Measurements from ENCODE around the gene ITGA1.

Gene ITGA1

DNA sequence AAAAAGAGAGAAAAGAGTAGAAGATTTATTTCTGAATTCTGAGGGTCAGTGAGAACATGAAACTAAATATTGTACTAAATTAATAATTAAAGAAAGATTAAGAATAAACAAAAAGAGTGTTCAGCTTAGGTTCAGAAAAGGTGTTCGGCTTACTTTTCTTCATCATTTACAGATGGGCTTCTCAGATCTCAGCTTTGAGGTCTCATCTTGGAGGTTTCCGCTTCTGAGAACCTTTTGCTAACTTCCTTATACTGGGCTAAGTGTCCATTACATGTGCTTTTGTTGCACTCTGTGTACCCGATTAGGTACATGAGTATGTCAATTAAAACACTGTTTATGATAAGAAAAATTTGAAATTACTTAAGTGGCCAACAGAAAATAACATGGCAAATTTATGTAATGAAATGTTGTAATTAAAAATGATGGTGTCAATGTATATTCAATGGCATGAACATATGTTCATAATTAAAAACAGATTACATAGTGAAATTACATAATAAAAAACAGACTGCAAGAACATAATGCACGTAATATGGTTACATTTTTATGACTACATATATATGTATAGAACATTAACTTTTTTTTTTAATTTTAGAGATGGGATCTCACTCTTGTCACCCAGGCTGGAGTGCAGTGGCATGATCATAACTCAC lies 17.3 kb upstream of the ITGA1 start:
- in situ Hi-C loops (cut with MboI; ENCODE audit: low pct_unique_long_range_greater_than_20kb, low sequenced_read_pairs) = no loop called here
- no peak for DNase-seq

DNA sequence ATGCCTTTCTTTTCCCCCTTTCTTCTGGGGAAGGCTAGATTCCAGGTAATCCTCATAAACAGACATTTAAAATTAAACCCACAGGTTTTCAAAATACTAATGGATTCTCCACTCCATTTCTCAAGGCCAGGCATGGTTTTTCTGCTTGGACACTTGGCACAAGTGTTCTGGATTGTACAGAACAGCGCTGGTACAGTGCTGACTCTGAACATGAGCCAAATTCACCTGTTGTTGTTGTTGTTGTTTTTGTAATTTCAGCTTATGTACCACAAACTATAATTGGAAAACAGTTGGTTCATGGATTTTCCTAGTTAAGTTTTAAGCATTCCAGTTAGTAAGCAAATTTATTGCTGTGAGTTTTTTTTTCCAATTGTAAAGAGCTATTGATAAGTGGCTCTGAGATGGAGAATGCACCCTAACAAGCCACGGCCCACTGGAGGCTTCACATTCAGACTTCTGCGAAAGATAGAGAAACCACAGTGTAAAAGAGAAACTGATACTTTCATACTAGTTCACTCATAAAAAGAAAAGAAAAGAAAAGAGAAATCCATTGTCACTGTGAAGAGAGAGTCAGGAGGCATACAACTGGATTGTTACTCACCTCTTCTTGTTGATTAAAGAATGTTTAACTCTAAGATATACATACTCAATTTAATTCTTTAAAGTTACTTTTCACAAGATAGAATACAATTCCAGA lies 16.2 kb upstream of the ITGA1 start:
- no peak for DNase-seq
- in situ Hi-C loops (cut with MboI; ENCODE audit: low pct_unique_long_range_greater_than_20kb, low sequenced_read_pairs) = no loop called here

DNA sequence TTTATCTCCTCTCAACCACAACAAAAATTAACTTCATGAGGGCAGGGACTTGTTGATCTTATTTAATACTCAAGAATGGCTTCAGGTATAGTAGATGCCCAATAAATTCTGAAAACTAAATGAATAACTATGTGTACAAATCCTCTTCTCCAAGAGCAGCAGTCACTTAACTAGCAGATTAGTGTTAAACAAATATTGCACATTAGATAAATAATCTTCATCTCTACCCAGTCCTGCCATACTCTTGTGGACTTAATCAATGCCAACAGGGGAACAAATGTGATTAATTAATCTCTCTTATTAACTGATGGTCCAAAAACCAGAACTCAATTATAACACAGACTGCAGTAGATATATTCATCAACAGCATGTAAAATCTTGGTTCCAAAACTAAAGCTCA lies 15.0 kb upstream of the ITGA1 start:
- no peak for DNase-seq
- in situ Hi-C loops (cut with MboI; ENCODE audit: low pct_unique_long_range_greater_than_20kb, low sequenced_read_pairs) = no loop called here

DNA sequence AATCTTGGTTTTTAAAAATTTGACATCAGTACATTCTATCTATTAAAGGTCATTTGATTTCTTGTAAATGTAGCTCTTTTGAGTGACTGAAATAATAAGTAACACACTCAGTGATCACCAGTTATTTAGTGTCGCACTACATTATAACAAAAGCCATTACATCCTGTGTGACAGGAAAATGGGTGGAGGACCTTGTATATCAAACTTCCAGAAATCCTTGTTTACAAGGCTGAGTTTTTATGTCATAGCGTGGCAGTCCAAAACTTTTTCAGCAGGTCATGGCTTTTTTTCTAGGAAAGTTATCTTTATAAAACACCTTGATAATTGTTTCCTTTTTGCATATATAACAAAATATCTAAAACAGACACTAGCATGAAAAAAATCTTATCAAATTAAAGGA lies 14.4 kb upstream of the ITGA1 start:
- in situ Hi-C loops (cut with MboI; ENCODE audit: low pct_unique_long_range_greater_than_20kb, low sequenced_read_pairs) = no loop called here
- no peak for DNase-seq

DNA sequence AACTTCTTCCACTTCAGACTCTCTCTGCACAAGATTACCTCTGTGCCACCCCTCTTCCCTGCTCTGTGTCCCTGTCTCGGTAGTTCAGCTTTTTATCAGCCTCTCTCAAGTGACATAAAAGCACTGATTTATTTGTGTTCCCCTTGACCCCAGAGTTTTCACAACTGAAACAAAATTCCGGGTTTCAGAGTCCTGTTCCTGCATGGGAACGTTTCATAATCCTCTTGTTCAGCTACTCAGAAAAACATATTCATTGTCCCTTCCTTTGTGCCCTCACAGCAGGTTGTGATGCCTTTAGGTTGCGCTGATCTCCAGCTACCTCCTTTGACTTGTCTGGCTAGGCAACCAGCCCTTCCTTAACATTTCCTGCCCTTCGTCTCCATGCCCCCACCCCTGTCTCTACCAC lies 13.7 kb upstream of the ITGA1 start:
- in situ Hi-C loops (cut with MboI; ENCODE audit: low pct_unique_long_range_greater_than_20kb, low sequenced_read_pairs) = no loop called here
- no peak for DNase-seq

DNA sequence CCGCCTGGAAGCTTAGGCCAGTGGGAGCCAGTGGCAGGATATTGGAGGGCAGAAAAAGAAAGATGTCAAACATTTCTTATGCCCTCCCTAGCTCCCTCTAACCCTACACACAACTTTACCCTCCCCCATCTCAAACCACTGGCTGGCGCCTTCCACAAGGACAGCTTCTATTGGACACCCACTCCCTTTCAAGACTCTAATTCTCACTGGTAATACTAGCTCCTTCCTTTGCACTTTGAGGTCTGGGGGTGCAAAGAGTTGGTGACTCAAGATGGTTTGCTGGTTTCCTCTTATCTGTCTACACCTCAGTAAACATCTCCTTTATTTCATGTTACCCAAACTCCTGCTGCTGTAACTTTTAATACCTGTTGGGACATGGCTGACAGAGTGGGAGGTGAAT lies 11.6 kb upstream of the ITGA1 start:
- in situ Hi-C loops (cut with MboI; ENCODE audit: low pct_unique_long_range_greater_than_20kb, low sequenced_read_pairs) = no loop called here
- no peak for DNase-seq

DNA sequence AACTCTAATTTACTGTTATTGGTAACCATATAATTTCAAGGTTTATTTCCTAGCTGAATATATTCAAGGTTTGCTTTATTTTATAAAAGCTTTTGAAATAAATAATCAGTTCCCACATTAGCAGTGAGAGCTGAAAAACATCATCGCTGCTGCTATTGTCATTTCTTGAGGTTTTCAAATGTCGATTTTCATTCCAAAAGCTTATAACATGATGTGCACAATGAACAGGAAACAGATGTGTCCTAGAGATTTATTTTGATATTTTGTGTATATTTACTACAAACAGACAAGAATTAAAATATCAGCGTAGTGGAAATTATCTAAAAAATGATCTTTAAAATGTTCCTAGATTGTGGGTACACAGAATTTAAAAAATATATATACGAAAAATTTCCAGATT lies 10.5 kb upstream of the ITGA1 start:
- in situ Hi-C loops (cut with MboI; ENCODE audit: low pct_unique_long_range_greater_than_20kb, low sequenced_read_pairs) = no loop called here

DNA sequence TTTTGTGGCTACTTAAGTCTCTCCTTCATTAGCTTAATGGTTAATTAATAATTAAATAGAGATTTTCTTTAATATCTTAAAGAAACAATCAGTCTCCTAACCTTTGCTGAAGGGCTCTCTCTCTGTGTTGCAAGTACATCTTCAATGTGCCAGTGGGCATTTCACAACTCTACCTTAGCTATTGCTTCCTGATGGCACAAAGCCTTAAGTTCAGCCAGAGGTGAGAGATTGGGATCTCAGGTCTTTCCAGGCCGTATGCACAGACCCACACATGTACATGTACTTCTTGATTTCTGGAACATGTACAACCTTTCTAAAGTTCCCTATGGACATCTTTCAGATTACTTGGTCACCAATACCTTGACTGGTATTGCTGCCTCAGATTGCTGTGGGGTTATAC lies 8.9 kb upstream of the ITGA1 start:
- no peak for DNase-seq
- in situ Hi-C loops (cut with MboI; ENCODE audit: low pct_unique_long_range_greater_than_20kb, low sequenced_read_pairs) = no loop called here

More for the DNA sequence above, 10.5 kb upstream of the ITGA1 start:
- DNase-seq = no peak

DNA sequence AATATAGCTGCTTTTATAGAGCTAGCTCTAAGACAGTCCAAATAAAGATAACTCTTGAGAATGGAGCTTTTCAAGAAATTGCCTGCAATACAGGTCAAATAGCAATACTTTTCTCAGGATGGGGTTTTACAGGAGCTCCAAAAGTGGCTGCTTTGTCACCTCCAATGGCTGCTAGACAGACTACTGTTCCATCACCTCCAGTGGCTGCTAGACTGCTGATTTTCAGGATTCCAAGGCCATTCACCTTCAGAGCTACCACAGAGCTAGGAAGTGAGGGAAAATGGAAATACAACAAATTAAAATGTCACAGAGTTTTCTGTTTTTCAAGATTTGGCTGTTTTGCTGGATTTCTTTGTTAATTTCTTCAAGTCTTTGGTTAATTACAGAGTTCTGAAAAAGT lies 8.5 kb upstream of the ITGA1 start:
- no peak for DNase-seq
- in situ Hi-C loops (cut with MboI; ENCODE audit: low pct_unique_long_range_greater_than_20kb, low sequenced_read_pairs) = no loop called here

DNA sequence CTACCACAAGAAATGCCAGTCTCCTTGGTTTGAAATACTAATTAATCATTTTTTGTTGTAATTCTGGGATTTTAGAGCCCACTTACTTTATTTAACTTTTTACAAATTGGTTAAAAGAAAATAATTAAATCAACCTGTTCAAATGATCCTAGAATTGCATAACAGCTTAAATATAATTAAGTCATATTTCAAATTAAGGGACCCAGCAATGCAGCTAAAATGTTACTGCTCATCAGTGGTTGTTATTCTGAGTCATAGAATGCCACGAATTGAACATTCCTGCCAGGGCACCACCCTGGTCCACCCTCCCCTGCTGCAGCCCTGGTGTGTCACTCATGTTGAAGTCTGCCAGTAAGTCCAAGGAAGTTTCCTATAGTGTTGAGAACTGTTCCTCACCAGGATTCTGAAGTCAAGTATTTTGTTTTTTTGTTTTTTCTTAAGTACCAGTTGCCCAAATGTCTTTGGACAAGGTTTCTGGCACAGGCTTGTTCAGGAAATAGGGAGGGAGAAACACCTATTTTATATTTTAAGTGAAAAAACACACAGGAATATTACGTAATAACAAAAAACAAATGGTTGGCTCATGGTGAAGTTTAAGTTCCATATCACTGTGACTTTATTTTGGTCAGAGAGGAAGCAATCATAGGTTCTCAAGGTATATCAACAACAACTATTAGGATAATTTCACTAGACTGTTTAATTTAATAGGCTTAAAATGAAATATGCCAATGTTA lies 4.3 kb upstream of the ITGA1 start:
- DNase-seq = no peak
- in situ Hi-C loops (cut with MboI; ENCODE audit: low pct_unique_long_range_greater_than_20kb, low sequenced_read_pairs) = no loop called here

DNA sequence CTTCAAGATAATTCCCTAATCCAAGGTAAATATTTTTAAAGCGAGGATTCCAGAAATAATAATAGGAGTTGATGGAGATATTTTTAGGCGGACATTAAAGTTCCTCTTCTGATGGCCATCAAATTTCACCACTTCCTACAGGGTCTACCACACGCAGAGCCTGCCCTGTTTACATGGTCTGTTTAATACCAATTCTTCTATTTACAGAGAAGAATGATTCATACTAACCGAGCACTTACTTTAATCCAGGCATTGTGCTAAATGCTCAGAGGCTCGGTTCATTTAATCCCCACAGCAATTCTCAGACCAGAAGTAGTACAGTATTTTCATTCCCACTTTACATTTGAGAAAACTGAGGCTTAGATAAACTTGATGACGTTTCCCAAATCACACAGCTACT lies 3.0 kb upstream of the ITGA1 start:
- in situ Hi-C loops (cut with MboI; ENCODE audit: low pct_unique_long_range_greater_than_20kb, low sequenced_read_pairs) = no loop called here
- DNase-seq = no peak

DNA sequence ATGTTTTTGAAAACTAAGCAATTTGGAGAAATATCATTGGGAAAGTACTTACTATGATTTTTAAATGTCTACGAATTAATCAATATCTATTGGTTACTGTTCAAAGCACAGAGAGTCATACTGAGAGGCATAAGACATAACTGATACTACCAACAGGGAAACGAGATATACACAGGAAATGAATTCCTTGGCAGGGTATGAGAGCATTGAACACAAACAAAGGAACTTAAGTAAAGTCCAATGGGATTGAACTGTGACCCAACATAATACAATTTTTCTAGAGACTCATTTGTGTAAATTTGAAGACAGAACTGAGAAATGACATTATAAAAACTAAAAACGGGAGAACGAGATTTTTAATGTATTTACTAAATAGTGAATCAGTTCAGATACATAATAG lies 1.3 kb upstream of the ITGA1 start:
- DNase-seq = no peak
- in situ Hi-C loops (cut with MboI; ENCODE audit: low pct_unique_long_range_greater_than_20kb, low sequenced_read_pairs) = no loop called here

DNA sequence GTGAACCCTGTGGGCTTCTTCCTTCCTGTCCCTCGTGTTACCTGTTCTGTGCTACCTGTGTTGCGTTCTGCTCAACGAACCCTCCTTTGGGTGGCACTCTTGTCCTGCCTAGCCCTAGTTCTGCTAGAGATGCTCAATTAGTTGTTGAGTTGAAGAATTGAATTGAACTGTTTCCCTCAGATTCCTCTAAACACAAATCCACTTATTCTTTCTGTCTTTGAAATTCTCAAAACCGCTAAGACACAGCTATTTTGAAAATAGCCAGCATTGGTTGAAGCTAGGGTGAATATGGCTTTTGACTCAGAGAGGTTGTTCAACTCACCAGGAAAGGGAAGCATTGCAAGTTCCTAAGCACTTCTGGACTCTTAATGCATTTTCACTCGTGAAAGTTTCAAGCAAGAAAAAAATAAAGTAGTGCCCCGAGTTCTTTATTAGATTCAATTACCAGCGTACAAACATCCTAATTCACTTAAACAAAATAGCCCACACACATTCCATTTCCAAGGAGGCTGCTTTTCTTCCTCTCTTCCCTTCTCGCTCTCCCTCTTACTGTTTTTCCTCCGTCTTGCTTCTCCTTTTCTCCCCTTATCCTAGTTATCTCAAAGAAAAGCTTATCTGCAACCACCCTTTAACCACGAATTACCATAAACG lies 642 bp upstream of the ITGA1 start:
- in situ Hi-C loops (cut with MboI; ENCODE audit: low pct_unique_long_range_greater_than_20kb, low sequenced_read_pairs) = no loop called here
- DNase-seq = no peak

DNA sequence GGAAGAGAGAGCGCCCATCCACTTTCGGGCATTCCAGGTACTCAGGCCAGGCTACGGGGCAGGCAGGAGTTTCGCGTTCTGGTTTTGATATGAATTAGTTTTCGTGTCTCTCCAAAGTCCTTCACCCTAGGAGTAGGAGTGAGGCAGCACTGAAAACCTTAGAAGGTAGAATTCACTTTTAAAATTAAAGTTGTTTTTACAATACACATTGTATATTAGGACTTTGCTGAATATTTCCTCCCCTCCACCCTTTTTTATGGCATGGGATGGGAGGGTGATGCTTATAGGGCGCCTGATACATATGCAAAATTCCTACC lies 747 bp downstream of the ITGA1 start:
- in situ Hi-C loops (cut with MboI; ENCODE audit: low pct_unique_long_range_greater_than_20kb, low sequenced_read_pairs) = no loop called here
- DNase-seq = no peak

DNA sequence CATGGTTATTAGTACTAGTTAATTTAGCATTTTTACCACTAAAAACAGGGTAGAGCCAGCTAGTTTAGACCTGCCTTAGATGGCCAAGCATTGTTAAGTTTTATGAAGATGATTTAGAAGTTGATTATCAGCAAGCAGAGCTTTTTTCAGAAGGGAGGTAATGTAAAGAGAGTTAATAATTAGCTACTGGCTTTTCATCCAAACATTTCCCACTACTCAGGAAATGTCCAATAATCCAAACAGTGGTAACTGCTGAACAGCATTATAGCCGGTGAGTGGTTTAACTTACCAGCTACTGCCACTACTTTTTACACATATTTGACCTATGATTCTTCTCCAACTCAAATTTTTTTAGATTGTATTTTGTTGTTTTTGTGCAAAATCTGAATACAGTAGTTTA lies 1.7 kb downstream of the ITGA1 start:
- no peak for DNase-seq
- in situ Hi-C loops (cut with MboI; ENCODE audit: low pct_unique_long_range_greater_than_20kb, low sequenced_read_pairs) = no loop called here

DNA sequence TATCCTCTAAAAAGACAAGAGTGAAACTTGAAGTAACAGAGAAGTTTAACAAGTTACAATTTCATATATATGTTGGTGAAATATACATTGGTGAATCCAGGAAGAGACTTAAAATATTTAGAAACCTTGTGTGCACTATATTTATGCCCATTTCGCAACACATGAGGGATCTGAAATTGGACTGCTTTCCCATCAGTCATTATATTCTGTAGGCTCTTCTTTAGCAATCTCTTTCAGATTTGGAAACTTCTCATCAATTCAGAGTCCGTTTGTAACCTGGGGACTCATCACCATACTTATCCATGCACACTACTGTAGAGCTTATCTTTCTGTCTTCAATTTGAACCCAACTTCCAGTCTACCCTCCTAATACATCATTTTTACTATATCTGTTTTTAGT lies 2.1 kb downstream of the ITGA1 start:
- in situ Hi-C loops (cut with MboI; ENCODE audit: low pct_unique_long_range_greater_than_20kb, low sequenced_read_pairs) = no loop called here
- no peak for DNase-seq

DNA sequence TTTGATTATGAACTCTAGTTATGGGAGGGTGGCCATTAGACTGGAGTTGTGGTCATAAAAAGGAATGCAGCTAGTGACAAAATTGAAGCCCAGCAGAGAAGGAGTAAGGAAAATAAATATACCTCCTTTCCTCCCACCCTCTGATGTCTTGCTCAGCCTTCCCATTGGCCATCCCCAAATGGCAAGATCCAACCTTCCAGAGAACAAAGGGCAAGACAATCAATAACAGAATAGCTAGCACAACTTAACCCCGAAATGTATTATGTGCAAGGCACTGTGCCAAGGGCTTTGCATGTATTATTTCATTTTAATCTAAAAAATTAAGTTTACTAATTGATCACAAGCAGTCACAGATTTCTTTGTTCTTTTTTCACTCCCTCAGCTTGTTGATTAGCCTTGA lies 3.6 kb downstream of the ITGA1 start:
- DNase-seq = no peak
- in situ Hi-C loops (cut with MboI; ENCODE audit: low pct_unique_long_range_greater_than_20kb, low sequenced_read_pairs) = no loop called here

DNA sequence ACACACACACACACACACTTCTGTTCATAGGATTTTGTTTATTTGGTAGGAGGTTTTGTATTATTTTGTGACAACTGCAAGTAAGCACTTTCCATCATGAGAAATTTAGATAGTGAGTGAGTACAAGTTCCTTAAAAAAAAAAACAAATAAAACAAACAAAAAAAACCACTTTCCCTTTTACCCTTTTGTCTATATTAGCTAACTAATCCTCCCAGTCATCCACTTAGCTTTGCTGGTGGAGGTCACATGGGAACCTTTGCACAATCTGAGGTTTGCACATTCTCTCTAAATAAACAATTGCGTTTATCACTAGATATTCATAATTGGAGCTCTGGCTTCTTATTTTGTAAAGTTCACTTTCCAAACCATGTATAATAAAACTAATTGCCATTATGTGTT lies 6.8 kb downstream of the ITGA1 start:
- in situ Hi-C loops (cut with MboI; ENCODE audit: low pct_unique_long_range_greater_than_20kb, low sequenced_read_pairs) = no loop called here
- no peak for DNase-seq

DNA sequence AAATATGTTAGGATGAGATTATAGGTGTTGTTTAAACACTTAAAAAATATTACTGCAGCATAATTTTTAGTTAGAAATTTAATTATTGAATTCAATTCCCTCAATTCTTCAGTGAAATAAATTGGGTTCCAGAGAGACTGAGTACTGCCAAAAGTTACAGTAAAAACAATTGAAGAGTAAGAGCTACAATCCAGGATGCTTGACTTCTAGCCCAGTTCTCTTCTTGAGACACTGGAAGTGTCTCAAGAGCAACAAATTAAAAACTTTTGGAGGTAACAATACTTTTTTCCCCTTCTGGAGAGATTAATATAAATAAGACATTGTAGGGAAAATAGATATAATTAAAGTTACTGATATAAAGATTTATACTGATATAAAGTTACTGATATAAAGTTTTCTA lies 8.3 kb downstream of the ITGA1 start:
- no peak for DNase-seq
- in situ Hi-C loops (cut with MboI; ENCODE audit: low pct_unique_long_range_greater_than_20kb, low sequenced_read_pairs) = no loop called here

DNA sequence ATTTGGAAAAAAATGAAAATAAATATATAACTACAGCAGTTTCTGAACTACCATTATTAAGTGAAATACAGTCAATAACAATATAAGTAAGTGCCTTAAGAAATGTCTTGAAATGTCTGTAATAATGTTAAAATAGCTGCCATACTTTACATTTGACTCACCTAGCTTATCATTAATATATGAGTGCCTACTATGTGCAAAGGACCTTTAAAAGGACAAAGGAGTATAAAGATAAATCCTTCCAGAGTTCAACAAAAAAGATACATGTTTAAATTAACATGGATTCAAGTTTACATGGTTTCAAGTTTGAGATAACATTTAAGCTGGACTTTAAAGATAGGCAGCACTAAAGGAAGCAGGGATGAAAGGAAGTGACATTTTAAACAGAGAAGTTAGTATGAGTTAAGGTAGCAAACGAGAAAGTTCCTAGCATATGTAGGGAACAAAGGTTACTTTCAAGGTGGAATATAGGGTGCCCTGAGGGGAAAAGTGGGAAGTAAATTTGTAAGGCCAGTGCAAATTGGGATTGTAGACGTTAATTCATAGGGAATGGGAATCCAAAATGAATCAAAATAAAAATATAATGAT lies 8.9 kb downstream of the ITGA1 start:
- DNase-seq = no peak
- in situ Hi-C loops (cut with MboI; ENCODE audit: low pct_unique_long_range_greater_than_20kb, low sequenced_read_pairs) = no loop called here

Measured in KBM-7 (cell line).